ENCODE results near the gene RBMS3.

GRCh38 chr3:29516164-29516563 is 235.3 kb downstream of the RBMS3 start:
- no peak for TF ChIP-seq CTCF (IDR thresholded peaks at IDR 0.05)
- TF ChIP-seq POLR2AphosphoS5 (IDR thresholded peaks at IDR 0.05), result no peak
- TF ChIP-seq POLR2A (IDR thresholded peaks at IDR 0.05), result no peak
- no peak for TF ChIP-seq EP300 (IDR thresholded peaks at IDR 0.05; ENCODE audit: low read depth)
